SK-N-MC (cell line): Measurements from ENCODE around the gene OXTR.

Experiments
- EZH2 ChIP-seq: fragments of 200-600 bp; sonication (generic); IDR thresholded peaks from one replicate; pipeline ENCODE4 v1.6.1; 2017; ENCODE audit warnings: antibody characterized with exemption
- FOXP2 ChIP-seq: optimal IDR thresholded peaks from 2 replicates; pipeline ENCODE3; 2011; ENCODE audit warnings: mild to moderate bottlenecking, moderate library complexity; ENCODE audit not compliant: insufficient read depth; ENCODE audit errors: extremely low read length, control extremely low read depth
- POLR2AphosphoS5 ChIP-seq: IDR thresholded peaks from 2 replicates; pipeline ENCODE4 v1.6.1; 2012; ENCODE audit warnings: mild to moderate bottlenecking, low read depth, low read length, borderline replicate concordance

DNA sequence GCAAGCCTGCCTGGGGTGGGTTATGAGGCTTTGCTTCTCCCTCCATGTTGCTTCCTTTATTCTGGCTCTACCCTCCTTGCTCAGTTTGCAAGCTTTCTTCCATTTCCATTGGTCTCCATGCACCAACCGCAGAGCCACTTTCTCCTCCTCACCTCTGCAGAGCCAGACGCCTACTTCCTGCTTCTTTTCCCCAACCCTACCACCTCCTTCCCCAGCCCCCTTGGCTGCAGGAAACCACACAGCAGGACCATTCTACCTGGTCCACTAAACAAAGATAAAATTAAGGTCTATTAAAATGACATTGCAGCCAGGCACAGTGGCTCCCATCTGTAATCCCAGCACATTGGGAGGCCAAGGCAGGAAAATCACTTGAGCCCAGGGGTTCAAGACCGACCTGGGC is 45.8 kb downstream of the OXTR start:
- TF ChIP-seq POLR2AphosphoS5: no peak
- no peak for TF ChIP-seq FOXP2
- TF ChIP-seq EZH2: no peak
